DOHH2 (cell line): ENCODE data around the gene CPED1.

Source experiments
- EZH2phosphoT487 ChIP-seq: fragments of 200-600 bp; sonication (generic); IDR thresholded peaks from 2 replicates; pipeline ENCODE4 v1.6.1; 2017; ENCODE audit warnings: borderline replicate concordance, mild to moderate bottlenecking, antibody characterized with exemption, low read length, moderate library complexity, mixed read lengths
- TF ChIP-seq, protein P1 (sequence below): fragments of 200-600 bp; sonication (generic); IDR thresholded peaks from one replicate; pipeline ENCODE4 v1.5.1; 2014; ENCODE audit warnings: antibody characterized with exemption, mild to moderate bottlenecking, low read depth, low read length; ENCODE audit not compliant: poor library complexity, severe bottlenecking

DNA sequence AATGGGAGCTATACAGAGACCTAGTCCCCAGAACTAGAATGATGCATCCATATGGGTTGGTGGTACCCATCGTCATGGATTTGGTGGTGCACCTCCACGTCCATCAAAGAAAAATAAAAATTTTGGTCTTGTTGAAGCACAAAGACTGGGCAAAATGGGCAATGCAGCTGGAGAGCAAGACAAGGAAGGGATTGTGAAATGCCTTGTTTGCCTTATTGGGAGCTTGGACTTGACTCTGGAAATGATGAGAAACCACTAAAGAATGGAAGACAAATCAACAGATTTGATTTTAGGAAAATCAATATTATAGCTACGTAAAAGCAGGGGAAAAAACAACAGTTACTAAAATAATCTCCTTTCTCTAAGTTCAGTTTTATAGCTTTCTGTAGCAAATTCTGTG lies 150.9 kb downstream of the CPED1 start:
- TF ChIP-seq, protein P1, sequence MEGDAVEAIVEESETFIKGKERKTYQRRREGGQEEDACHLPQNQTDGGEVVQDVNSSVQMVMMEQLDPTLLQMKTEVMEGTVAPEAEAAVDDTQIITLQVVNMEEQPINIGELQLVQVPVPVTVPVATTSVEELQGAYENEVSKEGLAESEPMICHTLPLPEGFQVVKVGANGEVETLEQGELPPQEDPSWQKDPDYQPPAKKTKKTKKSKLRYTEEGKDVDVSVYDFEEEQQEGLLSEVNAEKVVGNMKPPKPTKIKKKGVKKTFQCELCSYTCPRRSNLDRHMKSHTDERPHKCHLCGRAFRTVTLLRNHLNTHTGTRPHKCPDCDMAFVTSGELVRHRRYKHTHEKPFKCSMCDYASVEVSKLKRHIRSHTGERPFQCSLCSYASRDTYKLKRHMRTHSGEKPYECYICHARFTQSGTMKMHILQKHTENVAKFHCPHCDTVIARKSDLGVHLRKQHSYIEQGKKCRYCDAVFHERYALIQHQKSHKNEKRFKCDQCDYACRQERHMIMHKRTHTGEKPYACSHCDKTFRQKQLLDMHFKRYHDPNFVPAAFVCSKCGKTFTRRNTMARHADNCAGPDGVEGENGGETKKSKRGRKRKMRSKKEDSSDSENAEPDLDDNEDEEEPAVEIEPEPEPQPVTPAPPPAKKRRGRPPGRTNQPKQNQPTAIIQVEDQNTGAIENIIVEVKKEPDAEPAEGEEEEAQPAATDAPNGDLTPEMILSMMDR, result no peak
- TF ChIP-seq EZH2phosphoT487, result no peak
